HEK293 (cell line): ENCODE measurements around the gene GJC2.

Source experiments
- HOXA7 ChIP-seq: sonication (generic); formaldehyde crosslinking; IDR thresholded peaks from 2 replicates; pipeline ENCODE4 v1.8.1; 2022; ENCODE audit warnings: missing genetic modification reagents, borderline replicate concordance
- KLF8 ChIP-seq: fragments of 450-650 bp; formaldehyde crosslinking; IDR thresholded peaks from 2 replicates; pipeline ENCODE4 v1.5.1; 2016; ENCODE audit warnings: missing biosample characterization, missing genetic modification characterization
- KLF9 ChIP-seq: fragments of 450-650 bp; formaldehyde crosslinking; IDR thresholded peaks from 2 replicates; pipeline ENCODE4 v1.5.1; 2016; ENCODE audit warnings: missing biosample characterization, missing genetic modification characterization, low read depth
- PBX3 ChIP-seq: sonication (generic); formaldehyde crosslinking; IDR thresholded peaks from 2 replicates; pipeline ENCODE4 v1.8.1; 2022; ENCODE audit warnings: mild to moderate bottlenecking, moderate library complexity, missing genetic modification reagents
- ZNF114 ChIP-seq: fragments of 450-650 bp; formaldehyde crosslinking; IDR thresholded peaks from 2 replicates; pipeline ENCODE4 v1.5.0; 2017; ENCODE audit warnings: missing biosample characterization, missing genetic modification characterization
- ZNF26 ChIP-seq: fragments of 450-650 bp; formaldehyde crosslinking; IDR thresholded peaks from 2 replicates; pipeline ENCODE4 v1.5.1; 2016; ENCODE audit warnings: missing biosample characterization, missing genetic modification characterization
- ZNF350 ChIP-seq: fragments of 450-650 bp; formaldehyde crosslinking; IDR thresholded peaks from 2 replicates; pipeline ENCODE4 v1.5.0; 2017; ENCODE audit warnings: missing biosample characterization, mild to moderate bottlenecking, missing genetic modification characterization
- ZNF658 ChIP-seq: fragments of 450-650 bp; formaldehyde crosslinking; IDR thresholded peaks from 2 replicates; pipeline ENCODE4; 2016; ENCODE audit warnings: missing biosample characterization, missing genetic modification characterization
- ZNF830 ChIP-seq: fragments of 450-650 bp; IDR thresholded peaks from 2 replicates; pipeline ENCODE4 v1.5.0; 2018; ENCODE audit warnings: missing biosample characterization, missing genetic modification characterization, low read depth, mild to moderate bottlenecking, moderate library complexity
- TF ChIP-seq, protein P1 (sequence below): fragments of 450-650 bp; formaldehyde crosslinking; IDR thresholded peaks from 2 replicates; pipeline ENCODE4 v1.5.1; 2016; ENCODE audit warnings: missing biosample characterization, missing genetic modification characterization

DNA sequence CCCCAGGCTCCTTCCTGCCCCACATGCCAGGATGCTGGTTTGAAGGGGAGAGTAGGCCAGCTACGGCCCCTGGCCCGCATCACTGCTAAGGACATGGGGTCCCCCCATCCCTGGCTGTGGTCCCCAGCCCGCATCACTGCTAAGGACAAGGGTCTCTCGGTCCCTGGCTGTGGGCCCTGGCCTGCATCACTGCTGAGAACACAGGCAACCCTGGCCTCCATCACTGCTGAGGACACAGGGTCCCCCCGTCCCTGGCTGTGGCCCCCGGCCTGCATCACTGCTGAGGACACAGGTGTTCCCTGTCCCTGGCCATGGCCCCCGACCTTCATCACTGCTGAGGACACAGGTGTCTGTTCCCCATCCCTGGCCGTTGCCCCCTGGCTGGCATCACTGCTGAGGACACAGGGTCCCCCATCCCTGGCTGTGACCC lies 57.7 kb downstream of the GJC2 start:
- TF ChIP-seq KLF9 (tag by site-specific recombination): no peak
- no peak for TF ChIP-seq ZNF26 (tag by site-specific recombination)
- no peak for TF ChIP-seq PBX3 (CRISPR knock-in tag)
- no peak for TF ChIP-seq ZNF658 (tag by site-specific recombination)
- TF ChIP-seq, protein P1, sequence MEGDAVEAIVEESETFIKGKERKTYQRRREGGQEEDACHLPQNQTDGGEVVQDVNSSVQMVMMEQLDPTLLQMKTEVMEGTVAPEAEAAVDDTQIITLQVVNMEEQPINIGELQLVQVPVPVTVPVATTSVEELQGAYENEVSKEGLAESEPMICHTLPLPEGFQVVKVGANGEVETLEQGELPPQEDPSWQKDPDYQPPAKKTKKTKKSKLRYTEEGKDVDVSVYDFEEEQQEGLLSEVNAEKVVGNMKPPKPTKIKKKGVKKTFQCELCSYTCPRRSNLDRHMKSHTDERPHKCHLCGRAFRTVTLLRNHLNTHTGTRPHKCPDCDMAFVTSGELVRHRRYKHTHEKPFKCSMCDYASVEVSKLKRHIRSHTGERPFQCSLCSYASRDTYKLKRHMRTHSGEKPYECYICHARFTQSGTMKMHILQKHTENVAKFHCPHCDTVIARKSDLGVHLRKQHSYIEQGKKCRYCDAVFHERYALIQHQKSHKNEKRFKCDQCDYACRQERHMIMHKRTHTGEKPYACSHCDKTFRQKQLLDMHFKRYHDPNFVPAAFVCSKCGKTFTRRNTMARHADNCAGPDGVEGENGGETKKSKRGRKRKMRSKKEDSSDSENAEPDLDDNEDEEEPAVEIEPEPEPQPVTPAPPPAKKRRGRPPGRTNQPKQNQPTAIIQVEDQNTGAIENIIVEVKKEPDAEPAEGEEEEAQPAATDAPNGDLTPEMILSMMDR (tag by site-specific recombination): no peak
- no peak for TF ChIP-seq ZNF830 (tag by site-specific recombination)
- no peak for TF ChIP-seq KLF8
- TF ChIP-seq ZNF114 (tag by site-specific recombination): no peak
- TF ChIP-seq ZNF350 (tag by site-specific recombination): no peak
- TF ChIP-seq HOXA7 (CRISPR knock-in tag): no peak
